Measurements from ENCODE around the gene HLA-B. TPM values are rescaled to one million over a fixed set of nuclear protein-coding genes. Genes with fewer than 3 reads are reported as not detected.

The HLA-B gene
- total and polyA plus RNA-seq, 2 of the 8 experiments (the other 6 are each of a cell fraction or from before 2014, with no cell fraction given): 154 to 233 TPM

GRCh38 chr6:31366693-31367470, 9.9 kb upstream of the HLA-B start (continued):
- TF ChIP-seq GABPA (IDR thresholded peaks at IDR 0.05; ENCODE audit: borderline replicate concordance, insufficient read depth, low read length) (peak; percentile 52; the same call in 1 of the 2 replicates), MAFK (IDR thresholded peaks at IDR 0.05; ENCODE audit: low read depth, low read length) (no peak), TEAD4 (IDR thresholded peaks at IDR 0.05; ENCODE audit: low read depth, low read length) (no peak), TBP (IDR thresholded peaks at IDR 0.05; ENCODE audit: low read depth, low read length) (peak; percentile 71; the same call in 1 of the 2 replicates), ASH2L (IDR thresholded peaks at IDR 0.05; ENCODE audit: low read length) (no peak), ATF2 (IDR thresholded peaks at IDR 0.05; ENCODE audit: low read length) (0 out of 2 replicates have a peak, but pooled peaks have one; percentile 45), E2F6 (IDR thresholded peaks at IDR 0.05) (no peak), CREB1 (IDR thresholded peaks at IDR 0.05) (no peak), ATF3 (IDR thresholded peaks at IDR 0.05; ENCODE audit: insufficient read depth, low read depth, low read length) (no peak), CTCF (IDR thresholded peaks at IDR 0.05; ENCODE audit: control extremely low read depth in 1 of 3, insufficient read depth in 1 of 3, low read depth in 1 of 3, low read length in 3 of 3) (peak; percentile 96 to 99 (median 98)), POLR2A (IDR thresholded peaks at IDR 0.05; ENCODE audit: control extremely low read depth in 1 of 2, low read depth in 2 of 2, low read length in 2 of 2) (no peak), CEBPB (IDR thresholded peaks at IDR 0.05; ENCODE audit: low read depth, low read length) (no peak; the same call in 1 of the 2 replicates), YY1 (IDR thresholded peaks at IDR 0.05; ENCODE audit: low read depth, low read length) (peak; percentile 65; the same call in 1 of the 2 replicates), MAX (IDR thresholded peaks at IDR 0.05) (peak; percentile 46; the same call in 1 of the 2 replicates)
